Stimulated activated naive CD4-positive, alpha-beta T cell (primary cell): ENCODE results near the gene TAS2R10.

ENCODE experiments used
- DNase-seq, 6 experiments: peaks; one replicate each; lab custom pipeline; 2025; lab: John Stamatoyannopoulos, UW

The TAS2R10 gene

DNA sequence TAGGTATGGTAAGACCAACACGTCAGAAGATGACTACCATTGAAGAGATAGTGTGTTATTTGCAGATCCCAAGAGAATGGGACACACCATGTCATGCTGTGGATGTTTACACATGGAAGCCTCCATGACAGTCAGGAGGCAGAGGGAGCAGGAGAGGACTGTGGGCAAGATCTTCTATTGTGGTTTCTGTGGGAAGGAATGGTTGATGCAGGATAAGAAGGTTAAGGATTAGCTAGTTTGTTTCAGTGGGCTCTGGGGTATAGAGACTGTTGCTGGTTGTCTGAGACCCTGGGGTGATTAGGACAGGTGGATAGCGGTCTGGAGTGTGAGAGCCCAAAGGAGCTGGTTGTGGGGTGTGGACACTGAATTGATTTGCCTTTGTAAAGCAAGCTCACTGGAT is 47.1 kb downstream of the TAS2R10 start:
- DNase-seq: no peak
